GM12874 (cell line): ENCODE data around the gene SLC5A10.

Source experiments
- CTCF ChIP-seq: IDR thresholded peaks from 2 replicates; pipeline ENCODE4 v1.5.1; 2011; ENCODE audit warnings: low read depth, mild to moderate bottlenecking, control low read depth, low read length, moderate library complexity; ENCODE audit not compliant: insufficient read depth

SLC5A10 gene

GRCh38 chr17:19017401-19017800, 65.4 kb downstream of the SLC5A10 start:
- no peak for TF ChIP-seq CTCF

GRCh38 chr17:19017804-19018599, 66.0 kb downstream of the SLC5A10 start:
- TF ChIP-seq CTCF, result no peak

GRCh38 chr17:19018600-19018950, 66.6 kb downstream of the SLC5A10 start:
- no peak for TF ChIP-seq CTCF

- TF ChIP-seq CTCF, result no peak
Observed at GRCh38 chr17:19019041-19019941, 67.3 kb downstream of the SLC5A10 start.

- TF ChIP-seq CTCF, result no peak
Observed at GRCh38 chr17:19020016-19020415, 68.1 kb downstream of the SLC5A10 start.

- TF ChIP-seq CTCF, result no peak
Observed at GRCh38 chr17:19021622-19022083, 69.7 kb downstream of the SLC5A10 start.

GRCh38 chr17:19022128-19022527, 70.2 kb downstream of the SLC5A10 start:
- no peak for TF ChIP-seq CTCF
